IgD-negative memory B cell (primary cell): ENCODE measurements around the gene GALNT9. TPM values are rescaled to one million over a fixed set of nuclear protein-coding genes. Genes with fewer than 3 reads are reported as not detected.
A peak's percentile ranks its signal among the peaks of the same experiment; 100 is the strongest.
"Not testable (repeated sequence)": the region's sequence is repeated elsewhere in the genome, so short reads cannot be mapped to it uniquely, and the experiment has no call there.

Experiments
- H3K27ac Mint-ChIP-seq, 3 donors: one replicate each; pipeline ENCODE4 v1.8.0; 2020 to 2022; ENCODE audit warnings: mild to moderate bottlenecking in 3 of 3, mixed read lengths in 3 of 3, moderate library complexity in 1 of 3
- H3K27me3 Mint-ChIP-seq: one replicate; pipeline ENCODE4 v1.8.0; 2021; ENCODE audit warnings: mixed read lengths
- H3K36me3 Mint-ChIP-seq: one replicate; pipeline ENCODE4 v1.8.0; 2020; ENCODE audit warnings: mild to moderate bottlenecking, mixed read lengths
- H3K4me1 Mint-ChIP-seq, 3 donors: one replicate each; pipeline ENCODE4 v1.8.0; 2020 to 2022; ENCODE audit warnings: mixed read lengths in 3 of 3, mild to moderate bottlenecking in 1 of 3
- H3K4me3 Mint-ChIP-seq, 4 donors: one replicate each; pipeline ENCODE4 v1.8.0; 2020 to 2022; ENCODE audit warnings: mild to moderate bottlenecking in 4 of 4, mixed read lengths in 4 of 4, moderate library complexity in 3 of 4
- H3K9me3 Mint-ChIP-seq, 3 donors: one replicate each; pipeline ENCODE4 v1.8.0; 2020 to 2021; ENCODE audit warnings: mixed read lengths in 3 of 3, mild to moderate bottlenecking in 1 of 3
- polyA plus RNA-seq: library from polyadenylated mRNA; unstranded; fragments of 300-500 nt; fragmentation: Illumina TruSeq; gene quantifications from one replicate; pipeline ENCODE4 v1.2.3, GENCODE V29; 2021

GALNT9 gene
- polyA plus RNA-seq, 1 donor from 2014 or later: 1.5 TPM

GRCh38 chr12:132307976-132308852 is 21.2 kb downstream of the GALNT9 start:
- H3K4me3 Mint-ChIP-seq: no peak overlapping the region
- H3K36me3 Mint-ChIP-seq: no peaks in the 10 kb centered on the region
- peaks cover 0 to 1% (median 0%) of the 10 kb centered on the region in 3 donors for H3K4me1 Mint-ChIP-seq
- no peak overlapping the region for H3K27ac Mint-ChIP-seq
- peaks cover 3% of the 10 kb centered on the region for H3K27me3 Mint-ChIP-seq
- peaks cover 3 to 17% (median 3%) of the 10 kb centered on the region in 3 donors for H3K9me3 Mint-ChIP-seq

GRCh38 chr12:132306885-132307191 is 22.6 kb downstream of the GALNT9 start:
- H3K4me3 Mint-ChIP-seq: no peak overlapping the region
- peaks cover 0 to 1% (median 0%) of the 10 kb centered on the region in 3 donors for H3K4me1 Mint-ChIP-seq
- H3K27ac Mint-ChIP-seq: peak overlapping the region in 1 of 3 donors; percentile 59
- no peaks in the 10 kb centered on the region for H3K36me3 Mint-ChIP-seq
- peaks cover under 1 to 15% (median 3%) of the 10 kb centered on the region in 3 donors for H3K9me3 Mint-ChIP-seq
- peaks cover 5% of the 10 kb centered on the region for H3K27me3 Mint-ChIP-seq

GRCh38 chr12:132305991-132306884 is 23.2 kb downstream of the GALNT9 start:
- H3K27me3 Mint-ChIP-seq: peaks cover 5% of the 10 kb centered on the region
- peaks cover 0 to 9% (median 2%) of the 10 kb centered on the region in 3 donors for H3K9me3 Mint-ChIP-seq
- H3K36me3 Mint-ChIP-seq: no peaks in the 10 kb centered on the region
- peaks cover 0 to 1% (median 0%) of the 10 kb centered on the region in 3 donors for H3K4me1 Mint-ChIP-seq
- no peak overlapping the region for H3K4me3 Mint-ChIP-seq
- H3K27ac Mint-ChIP-seq: peak overlapping the region in 1 of 3 donors; percentile 59

GRCh38 chr12:132305560-132305966 is 23.8 kb downstream of the GALNT9 start:
- peaks cover 6% of the 10 kb centered on the region for H3K27me3 Mint-ChIP-seq
- no peak overlapping the region for H3K4me3 Mint-ChIP-seq
- H3K4me1 Mint-ChIP-seq: peaks cover 0 to 1% (median 0%) of the 10 kb centered on the region in 3 donors
- no peak overlapping the region for H3K27ac Mint-ChIP-seq
- H3K9me3 Mint-ChIP-seq: peaks cover 0 to 4% (median 2%) of the 10 kb centered on the region in 3 donors
- H3K36me3 Mint-ChIP-seq: no peaks in the 10 kb centered on the region

- H3K4me1 Mint-ChIP-seq, H3K36me3 Mint-ChIP-seq, H3K27ac Mint-ChIP-seq, H3K27me3 Mint-ChIP-seq, H3K9me3 Mint-ChIP-seq, H3K4me3 Mint-ChIP-seq: not testable (repeated sequence)
Observed at GRCh38 chr12:132304866-132305265, 24.5 kb downstream of the GALNT9 start.

GRCh38 chr12:132303853-132304373 is 25.5 kb downstream of the GALNT9 start:
- H3K9me3 Mint-ChIP-seq, H3K27me3 Mint-ChIP-seq, H3K4me3 Mint-ChIP-seq, H3K36me3 Mint-ChIP-seq, H3K4me1 Mint-ChIP-seq, H3K27ac Mint-ChIP-seq: not testable (repeated sequence)

- Mint-ChIP-seq H3K27ac (no peak overlapping the region), H3K36me3 (no peaks in the 10 kb centered on the region), H3K27me3 (peaks cover 4% of the 10 kb centered on the region), H3K9me3 (peaks cover 0 to 4% (median 0%) of the 10 kb centered on the region in 3 donors), H3K4me3 (peak overlapping the region in 1 of 4 donors; percentile 70), H3K4me1 (no peaks in the 10 kb centered on the region)
Observed at GRCh38 chr12:132302466-132303358, 26.7 kb downstream of the GALNT9 start.

- Mint-ChIP-seq H3K27me3 (peaks cover 4% of the 10 kb centered on the region), H3K4me3 (no peak overlapping the region), H3K4me1 (no peaks in the 10 kb centered on the region), H3K9me3 (peaks cover 0 to 4% (median 0%) of the 10 kb centered on the region in 3 donors), H3K27ac (no peak overlapping the region), H3K36me3 (no peaks in the 10 kb centered on the region)
Observed at GRCh38 chr12:132300789-132301722, 28.3 kb downstream of the GALNT9 start.

- no peak overlapping the region for H3K27ac Mint-ChIP-seq
- H3K4me3 Mint-ChIP-seq: no peak overlapping the region
- H3K36me3 Mint-ChIP-seq: no peaks in the 10 kb centered on the region
- no peaks in the 10 kb centered on the region for H3K4me1 Mint-ChIP-seq
- peaks cover 0 to 2% (median 0%) of the 10 kb centered on the region in 3 donors for H3K9me3 Mint-ChIP-seq
- H3K27me3 Mint-ChIP-seq: peaks cover 8% of the 10 kb centered on the region
Observed at GRCh38 chr12:132296063-132296462, 33.3 kb downstream of the GALNT9 start.

- H3K4me3 Mint-ChIP-seq, H3K9me3 Mint-ChIP-seq, H3K27ac Mint-ChIP-seq, H3K4me1 Mint-ChIP-seq, H3K36me3 Mint-ChIP-seq, H3K27me3 Mint-ChIP-seq: not testable (repeated sequence)
Observed at GRCh38 chr12:132295561-132295960, 33.8 kb downstream of the GALNT9 start.

- H3K36me3 Mint-ChIP-seq: no peaks in the 10 kb centered on the region
- H3K9me3 Mint-ChIP-seq: no peaks in the 10 kb centered on the region
- no peak overlapping the region for H3K27ac Mint-ChIP-seq
- H3K27me3 Mint-ChIP-seq: peaks cover 7% of the 10 kb centered on the region
- H3K4me3 Mint-ChIP-seq: no peak overlapping the region
- H3K4me1 Mint-ChIP-seq: no peaks in the 10 kb centered on the region
Observed at GRCh38 chr12:132295101-132295526, 34.3 kb downstream of the GALNT9 start.

- Mint-ChIP-seq H3K4me1 (no peaks in the 10 kb centered on the region), H3K27me3 (peaks cover 7% of the 10 kb centered on the region), H3K27ac (no peak overlapping the region), H3K4me3 (no peak overlapping the region), H3K36me3 (no peaks in the 10 kb centered on the region), H3K9me3 (no peaks in the 10 kb centered on the region)
Observed at GRCh38 chr12:132294121-132295034, 35.0 kb downstream of the GALNT9 start.
